LHCN-M2 (cell line): ENCODE measurements around the gene DTYMK. TPM values are rescaled to one million over a fixed set of nuclear protein-coding genes. Genes with fewer than 3 reads are reported as not detected.
A peak's percentile ranks its signal among the peaks of the same experiment; 100 is the strongest.

Experiments
- DNase-seq: peaks from one replicate; pipeline ENCODE4 v3.0.0-alpha.2; 2012; ENCODE audit warnings: low read depth
- total RNA-seq: library from RNA; depleted of rRNA; stranded (reverse); fragments of >200 nt; gene quantifications from 2 replicates; pipeline ENCODE4 v1.2.3, GENCODE V29; 2014

Gene DTYMK
- total RNA-seq, 1 experiment from 2014 or later: 108 TPM

GRCh38 chr2:241649927-241650326 is 36.7 kb downstream of the DTYMK start:
- no peak for DNase-seq

- no peak for DNase-seq
Measured at GRCh38 chr2:241649404-241649803, 37.2 kb downstream of the DTYMK start.

GRCh38 chr2:241648453-241648852 is 38.2 kb downstream of the DTYMK start:
- DNase-seq: no peak

- no peak for DNase-seq
Measured at GRCh38 chr2:241645915-241646645, 40.5 kb downstream of the DTYMK start.

- no peak for DNase-seq
Measured at GRCh38 chr2:241645056-241645914, 41.3 kb downstream of the DTYMK start.

GRCh38 chr2:241641631-241642030 is 45.0 kb downstream of the DTYMK start:
- DNase-seq: no peak

- DNase-seq: no peak
Measured at GRCh38 chr2:241640165-241640795, 46.3 kb downstream of the DTYMK start.

GRCh38 chr2:241639385-241639784 is 47.2 kb downstream of the DTYMK start:
- no peak for DNase-seq

- DNase-seq: no peak
Measured at GRCh38 chr2:241638940-241639339, 47.7 kb downstream of the DTYMK start.

GRCh38 chr2:241637795-241638660 is 48.6 kb downstream of the DTYMK start:
- DNase-seq: no peak

GRCh38 chr2:241637018-241637794 is 49.4 kb downstream of the DTYMK start, which contains the start of the genes ATG4B and THAP4:
TSS of gene ATG4B (plus strand) at chr2:241637693. CDS start at chr2:241637715, 22 bp downstream.
TSS of gene THAP4 (minus strand) at chr2:241637158. CDS start at chr2:241637017, 141 bp downstream.
- peak; percentile 82 for DNase-seq

GRCh38 chr2:241636182-241637017 is 50.2 kb downstream of the DTYMK start:
- peak; percentile 40 for DNase-seq

GRCh38 chr2:241635756-241636155 is 50.9 kb downstream of the DTYMK start:
- no peak for DNase-seq

- no peak for DNase-seq
Measured at GRCh38 chr2:241633561-241633960, 53.1 kb downstream of the DTYMK start.

- DNase-seq: no peak
Measured at GRCh38 chr2:241632478-241633325, 53.9 kb downstream of the DTYMK start.

GRCh38 chr2:241629762-241630435 is 56.7 kb downstream of the DTYMK start:
- DNase-seq: no peak

- no peak for DNase-seq
Measured at GRCh38 chr2:241627675-241628074, 58.9 kb downstream of the DTYMK start.
